Measurements from ENCODE around the gene C11orf16. TPM values are rescaled to one million over a fixed set of nuclear protein-coding genes. Genes with fewer than 3 reads are reported as not detected.

The C11orf16 gene
- total and polyA plus RNA-seq, 2 of the 4 experiments (the other 2 are of a cell fraction) = not detected

DNA sequence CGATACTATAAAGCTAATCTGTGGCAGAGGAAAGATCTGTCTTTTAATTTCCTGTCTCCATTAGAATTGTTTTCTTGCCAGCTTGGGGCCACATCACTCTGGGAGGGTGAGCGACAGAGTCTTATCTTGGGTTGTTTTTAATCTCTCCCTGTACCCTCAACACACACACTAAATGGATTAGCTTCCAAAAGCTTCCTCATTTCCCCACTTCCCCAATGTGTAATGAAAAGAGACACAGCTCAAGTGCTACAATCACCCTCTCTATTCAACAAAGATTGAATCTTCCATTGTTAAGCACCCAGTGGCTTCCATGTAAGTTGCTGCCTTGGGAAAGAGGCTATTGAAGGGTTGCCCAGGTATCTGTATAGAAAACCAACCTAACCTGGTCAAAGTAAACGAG is 16.1 kb upstream of the C11orf16 start:
- Histone ChIP-seq H3K23ac (ENCODE audit: low read depth, low read length) (no peak overlapping the region), H2BK120ac (ENCODE audit: low read depth, low read length) (no peak overlapping the region), H3K36me3 (ENCODE audit: control insufficient read depth, insufficient read depth, low read length) (peaks cover 18% of the 10 kb centered on the region), H2AK5ac (ENCODE audit: low read depth, low read length) (no peak overlapping the region), H3K56ac (ENCODE audit: extremely low read depth, insufficient read depth, low read length) (no peak overlapping the region), H4K8ac (ENCODE audit: low read depth in 2 of 2, low read length in 2 of 2) (no peak overlapping the region), H3K27ac (ENCODE audit: insufficient read depth, low read length) (no peak overlapping the region), H3K9ac (ENCODE audit: low read depth, low read length) (no peak overlapping the region), H3K4ac (ENCODE audit: low read depth, low read length) (no peak overlapping the region), H4K20me1 (ENCODE audit: insufficient read depth, low read length) (no peaks in the 10 kb centered on the region), H4K91ac (ENCODE audit: insufficient read depth, low read depth, low read length) (no peak overlapping the region; the same call in 1 of the 2 replicates), H3K9me1 (ENCODE audit: insufficient read depth, low read length) (no peaks in the 10 kb centered on the region), H2AFZ (replicated peaks; ENCODE audit: low read length, poor library complexity) (no peak overlapping the region), H4K5ac (ENCODE audit: low read depth, low read length) (no peak overlapping the region), H3K4me2 (ENCODE audit: low read depth, low read length) (no peak overlapping the region), H2AK9ac (replicated peaks; ENCODE audit: low read depth, low read length, poor library complexity) (no peak overlapping the region), H3K27me3 (ENCODE audit: control insufficient read depth, insufficient read depth, low read length) (no peaks in the 10 kb centered on the region), H3K18ac (ENCODE audit: low read depth, low read length) (no peak overlapping the region), H3K4me1 (ENCODE audit: control insufficient read depth, insufficient read depth, low read length) (peaks cover 2% of the 10 kb centered on the region), H3K79me1 (ENCODE audit: low read depth in 1 of 2, low read length in 2 of 2) (peaks cover 0 to 4% of the 10 kb centered on the region in 2 experiments; a peak in 1 of 4 replicates), H3K14ac (replicated peaks; ENCODE audit: low read depth, low read length) (no peak overlapping the region), H2BK20ac (ENCODE audit: low read depth, low read length) (no peak overlapping the region), H3K9me3 (ENCODE audit: control insufficient read depth, insufficient read depth, low read length) (no peaks in the 10 kb centered on the region), H3K4me3 (ENCODE audit: insufficient read depth, low read depth, low read length) (no peak overlapping the region), H2BK5ac (ENCODE audit: low read depth, low read length, poor library complexity, severe bottlenecking) (no peak overlapping the region), H2BK15ac (ENCODE audit: low read depth, low read length) (no peak overlapping the region)
- POLR2A ChIA-PET (ENCODE audit: unreplicated experiment) = no interaction called here
- no TSS peak for BruUV-seq (replicated peaks)
- intact Hi-C loops (cut with micrococcal nuclease) (no loop called here), in situ Hi-C loops (cut with MboI; ENCODE audit: low sequenced_read_pairs) (no loop called here), dilution Hi-C loops (cut with HindIII; ENCODE audit: low sequenced_read_pairs, unreplicated experiment) (no loop called here)
- no peak for TF ChIP-seq CHD1 (IDR thresholded peaks at IDR 0.05; ENCODE audit: low read depth, low read length)
- TF ChIP-seq RFX5 (IDR thresholded peaks at IDR 0.05; ENCODE audit: low read depth, low read length) = no peak
- CTCF ChIA-PET = interaction anchor here (0.7 to 2.8 kb wide), 5 partner anchors 11 to 299 kb away, joined by 3 to 16 read pairs (median 4); no protein-coding TSS in a partner anchor
- no CpG with 5 or more reads among the region's 3 CpGs for WGBS, 2 experiments (ENCODE audit: extremely low coverage in 2 of 2, insufficient read length in 1 of 2)
- DNase-seq = no peak
- no peak for ATAC-seq (ENCODE audit: low read depth)

All from IMR-90 (cell line).